SIG-M5 treated with dmso at 0.1 percent for 504 hours (cell line): ENCODE results near the gene ZNF500.

Experiments
- DNase-seq: peaks from one replicate; lab custom pipeline; 2025; ENCODE audit not compliant: unreplicated experiment; lab: John Stamatoyannopoulos, UW

ZNF500 gene

GRCh38 chr16:4713663-4714501, 53.1 kb downstream of the ZNF500 start:
- DNase-seq: no peak

- DNase-seq: no peak
Measured at GRCh38 chr16:4709481-4709880, 57.5 kb downstream of the ZNF500 start.

GRCh38 chr16:4706871-4707270, 60.1 kb downstream of the ZNF500 start:
- no peak for DNase-seq

GRCh38 chr16:4704913-4705312, 62.0 kb downstream of the ZNF500 start:
- DNase-seq: no peak

- no peak for DNase-seq
Measured at GRCh38 chr16:4704491-4704890, 62.5 kb downstream of the ZNF500 start.

- no peak for DNase-seq
Measured at GRCh38 chr16:4703906-4704305, 63.1 kb downstream of the ZNF500 start.

- no peak for DNase-seq
Measured at GRCh38 chr16:4702466-4702808, 64.5 kb downstream of the ZNF500 start.

- no peak for DNase-seq
Measured at GRCh38 chr16:4701791-4702465, 65.0 kb downstream of the ZNF500 start.

GRCh38 chr16:4700997-4701743, 65.8 kb downstream of the ZNF500 start:
- no peak for DNase-seq

GRCh38 chr16:4700380-4700996, 66.5 kb downstream of the ZNF500 start:
- DNase-seq: no peak

GRCh38 chr16:4699046-4699556, 67.9 kb downstream of the ZNF500 start:
- DNase-seq: no peak

GRCh38 chr16:4698321-4699045, 68.5 kb downstream of the ZNF500 start:
- DNase-seq: no peak
